GM21390 (cell line): Measurements from ENCODE around the gene KIRREL3.
A peak's percentile ranks its signal among the peaks of the same experiment; 100 is the strongest.

Source experiments
- ATAC-seq: cut with Tn5 transposase; IDR thresholded peaks from one replicate; pipeline ENCODE4 v1.9.1; 2021; ENCODE audit not compliant: unreplicated experiment

The KIRREL3 gene

GRCh38 chr11:126997641-126998040, 2.9 kb downstream of the KIRREL3 start:
- ATAC-seq = no peak

- no peak for ATAC-seq
Measured at GRCh38 chr11:126997196-126997595, 3.4 kb downstream of the KIRREL3 start.

GRCh38 chr11:126996036-126996804, 4.3 kb downstream of the KIRREL3 start:
- ATAC-seq = no peak

- no peak for ATAC-seq
Measured at GRCh38 chr11:126993599-126993998, 7.0 kb downstream of the KIRREL3 start.

GRCh38 chr11:126992804-126993111, 7.8 kb downstream of the KIRREL3 start:
- no peak for ATAC-seq

- ATAC-seq = no peak
Measured at GRCh38 chr11:126992065-126992803, 8.3 kb downstream of the KIRREL3 start.

GRCh38 chr11:126991596-126991995, 9.0 kb downstream of the KIRREL3 start:
- ATAC-seq = no peak

- ATAC-seq = no peak
Measured at GRCh38 chr11:126990716-126991480, 9.7 kb downstream of the KIRREL3 start.

- ATAC-seq = peak; percentile 93
Measured at GRCh38 chr11:126989942-126990715, 10.4 kb downstream of the KIRREL3 start.

- ATAC-seq = no peak
Measured at GRCh38 chr11:126988655-126989054, 11.9 kb downstream of the KIRREL3 start.

GRCh38 chr11:126981635-126982034, 18.9 kb downstream of the KIRREL3 start:
- ATAC-seq = no peak

GRCh38 chr11:126978911-126979310, 21.7 kb downstream of the KIRREL3 start:
- no peak for ATAC-seq

- no peak for ATAC-seq
Measured at GRCh38 chr11:126978165-126978564, 22.4 kb downstream of the KIRREL3 start.

- no peak for ATAC-seq
Measured at GRCh38 chr11:126973051-126973450, 27.5 kb downstream of the KIRREL3 start.

- ATAC-seq = no peak
Measured at GRCh38 chr11:126971305-126971704, 29.3 kb downstream of the KIRREL3 start.

GRCh38 chr11:126969865-126970479, 30.6 kb downstream of the KIRREL3 start:
- ATAC-seq = no peak

GRCh38 chr11:126968915-126969314, 31.7 kb downstream of the KIRREL3 start:
- ATAC-seq = no peak

GRCh38 chr11:126965331-126965730, 35.2 kb downstream of the KIRREL3 start:
- no peak for ATAC-seq

GRCh38 chr11:126963603-126964363, 36.8 kb downstream of the KIRREL3 start:
- ATAC-seq = no peak

- no peak for ATAC-seq
Measured at GRCh38 chr11:126963115-126963514, 37.5 kb downstream of the KIRREL3 start.
